Measurements from ENCODE around the gene SH2D3C. TPM values are rescaled to one million over a fixed set of nuclear protein-coding genes. Genes with fewer than 3 reads are reported as not detected.
A peak's percentile ranks its signal among the peaks of the same experiment; 100 is the strongest.

SH2D3C gene
- total RNA-seq, 2 donors from 2014 or later, result 27.6 to 46.8 TPM

DNA sequence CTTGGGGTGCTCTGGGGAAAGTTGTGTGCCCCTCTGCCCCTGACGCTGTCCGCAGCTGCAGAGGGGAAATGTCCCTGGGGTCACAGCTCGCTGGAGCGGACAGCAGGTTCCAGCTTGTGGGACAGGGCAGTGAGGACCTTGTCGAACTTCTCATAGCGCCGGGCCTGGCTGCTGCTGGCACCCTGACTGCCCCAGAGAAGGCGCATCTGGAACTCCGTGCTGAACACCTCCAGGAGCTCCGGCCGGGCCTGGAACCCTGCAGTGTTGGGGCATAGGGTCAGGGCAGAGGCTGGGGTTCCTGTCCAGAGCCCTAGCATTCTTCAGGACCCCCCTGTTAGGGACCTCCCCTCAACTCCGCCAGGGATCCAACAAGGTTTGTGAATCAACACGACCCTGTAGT lies 39.8 kb downstream of the SH2D3C start:
- no peak overlapping the region for H3K4me3 Mint-ChIP-seq
- no peak for ATAC-seq (replicated peaks)
- no peaks in the 10 kb centered on the region for H3K27me3 Mint-ChIP-seq
- no peak overlapping the region for H3K27ac Mint-ChIP-seq
- no peaks in the 10 kb centered on the region for H3K9me3 Mint-ChIP-seq
- peaks cover 4% of the 10 kb centered on the region for H3K4me1 Mint-ChIP-seq
- H3K36me3 Mint-ChIP-seq (ENCODE audit: low read depth), result peaks cover 48% of the 10 kb centered on the region

GRCh38 chr9:127735530-127736185 lies 42.8 kb downstream of the SH2D3C start:
- Mint-ChIP-seq H3K27me3 (no peaks in the 10 kb centered on the region), H3K9me3 (no peaks in the 10 kb centered on the region), H3K27ac (peak overlapping the region; percentile 92), H3K4me1 (peaks cover 5% of the 10 kb centered on the region), H3K4me3 (peak overlapping the region; percentile 80), H3K36me3 (ENCODE audit: low read depth) (peaks cover 18% of the 10 kb centered on the region)
- ATAC-seq (replicated peaks), result no peak

GRCh38 chr9:127734747-127735529 lies 43.5 kb downstream of the SH2D3C start, which contains the start of gene TOR2A:
Gene TOR2A, minus strand, starts transcription at chr9:127735294. Its CDS starts 24 bp downstream, at chr9:127735270.
- peaks cover 18% of the 10 kb centered on the region for H3K36me3 Mint-ChIP-seq (ENCODE audit: low read depth)
- peak within 1 kb of the TSS; percentile 92 for H3K27ac Mint-ChIP-seq
- peaks cover 5% of the 10 kb centered on the region for H3K4me1 Mint-ChIP-seq
- H3K4me3 Mint-ChIP-seq, result peak within 1 kb of the TSS; percentile 80
- H3K9me3 Mint-ChIP-seq, result no peaks in the 10 kb centered on the region
- no peaks in the 10 kb centered on the region for H3K27me3 Mint-ChIP-seq
- peak; percentile 96 for ATAC-seq (replicated peaks)

- no peak for ATAC-seq (replicated peaks)
- Mint-ChIP-seq H3K4me3 (peak overlapping the region; percentile 80), H3K27me3 (no peaks in the 10 kb centered on the region), H3K36me3 (ENCODE audit: low read depth) (peaks cover 15% of the 10 kb centered on the region), H3K9me3 (no peaks in the 10 kb centered on the region), H3K27ac (peak overlapping the region; percentile 92), H3K4me1 (peaks cover 5% of the 10 kb centered on the region)
Measured at GRCh38 chr9:127734247-127734746, 44.2 kb downstream of the SH2D3C start.

GRCh38 chr9:127733614-127734013 lies 44.9 kb downstream of the SH2D3C start:
- peak overlapping the region; percentile 80 for H3K4me3 Mint-ChIP-seq
- ATAC-seq (replicated peaks), result no peak
- H3K36me3 Mint-ChIP-seq (ENCODE audit: low read depth), result peaks cover 8% of the 10 kb centered on the region
- H3K9me3 Mint-ChIP-seq, result no peaks in the 10 kb centered on the region
- peak overlapping the region; percentile 92 for H3K27ac Mint-ChIP-seq
- peaks cover 5% of the 10 kb centered on the region for H3K4me1 Mint-ChIP-seq
- H3K27me3 Mint-ChIP-seq, result no peaks in the 10 kb centered on the region

DNA sequence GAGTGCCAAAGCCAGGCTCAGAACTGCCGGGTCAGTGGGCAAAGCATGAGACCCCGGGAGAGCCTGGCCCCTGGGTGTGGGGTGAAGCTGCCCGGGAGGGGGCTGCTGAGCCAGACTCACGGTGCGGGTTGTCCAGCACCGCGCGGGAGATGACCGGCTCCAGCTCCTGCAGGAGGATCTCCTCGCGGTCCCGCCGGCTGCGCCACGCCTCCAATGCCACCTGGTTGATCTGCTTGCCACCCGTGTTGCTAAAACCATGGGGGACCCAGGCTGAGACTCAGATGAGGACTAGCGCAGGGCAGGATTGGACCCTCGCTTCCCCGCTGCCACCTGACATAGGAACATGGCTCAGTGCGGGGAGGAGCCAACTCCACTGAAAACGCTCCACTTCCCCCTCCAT lies 46.0 kb downstream of the SH2D3C start:
- peaks cover 5% of the 10 kb centered on the region for H3K4me1 Mint-ChIP-seq
- H3K4me3 Mint-ChIP-seq, result no peak overlapping the region
- no peaks in the 10 kb centered on the region for H3K36me3 Mint-ChIP-seq (ENCODE audit: low read depth)
- ATAC-seq (replicated peaks), result no peak
- H3K27ac Mint-ChIP-seq, result no peak overlapping the region
- no peaks in the 10 kb centered on the region for H3K27me3 Mint-ChIP-seq
- no peaks in the 10 kb centered on the region for H3K9me3 Mint-ChIP-seq

- Mint-ChIP-seq H3K9me3 (no peaks in the 10 kb centered on the region), H3K4me3 (no peak overlapping the region), H3K27me3 (no peaks in the 10 kb centered on the region), H3K4me1 (peaks cover 5% of the 10 kb centered on the region), H3K36me3 (ENCODE audit: low read depth) (no peaks in the 10 kb centered on the region), H3K27ac (no peak overlapping the region)
- no peak for ATAC-seq (replicated peaks)
Measured at GRCh38 chr9:127731938-127732337, 46.5 kb downstream of the SH2D3C start.

DNA sequence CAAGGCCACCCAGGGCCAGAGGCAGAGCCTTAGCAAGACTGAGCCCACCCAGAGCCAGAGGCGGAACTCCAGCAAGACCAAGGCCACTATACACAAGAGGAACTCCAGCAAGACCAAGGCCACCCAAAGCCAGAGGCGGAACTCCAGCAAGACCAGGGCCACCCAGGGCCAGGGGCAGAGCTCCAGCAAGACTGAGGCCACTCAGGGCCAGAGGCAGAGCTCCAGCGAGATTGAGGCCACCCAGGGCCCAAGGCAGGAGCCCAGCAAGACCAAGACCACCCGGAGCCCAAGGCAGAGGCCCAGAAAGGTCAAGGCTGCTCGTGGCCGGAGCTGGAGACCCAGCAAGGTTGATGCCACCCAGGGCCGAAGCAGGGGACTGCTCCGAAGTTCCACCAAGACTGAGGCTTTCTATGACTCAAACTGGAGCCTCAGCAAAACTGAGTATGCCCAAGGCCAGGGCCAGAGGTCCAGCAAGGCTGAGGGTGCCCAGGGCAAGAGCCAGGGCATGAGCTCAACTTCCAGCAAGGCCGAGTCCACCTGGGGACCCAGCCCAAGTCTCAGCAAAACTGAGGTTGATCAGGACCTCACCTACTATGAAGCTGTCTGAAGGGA lies 47.6 kb downstream of the SH2D3C start:
- Mint-ChIP-seq H3K27ac (no peak overlapping the region), H3K36me3 (ENCODE audit: low read depth) (no peaks in the 10 kb centered on the region), H3K27me3 (no peaks in the 10 kb centered on the region), H3K4me3 (no peak overlapping the region), H3K9me3 (no peaks in the 10 kb centered on the region), H3K4me1 (peaks cover 5% of the 10 kb centered on the region)
- ATAC-seq (replicated peaks), result no peak

DNA sequence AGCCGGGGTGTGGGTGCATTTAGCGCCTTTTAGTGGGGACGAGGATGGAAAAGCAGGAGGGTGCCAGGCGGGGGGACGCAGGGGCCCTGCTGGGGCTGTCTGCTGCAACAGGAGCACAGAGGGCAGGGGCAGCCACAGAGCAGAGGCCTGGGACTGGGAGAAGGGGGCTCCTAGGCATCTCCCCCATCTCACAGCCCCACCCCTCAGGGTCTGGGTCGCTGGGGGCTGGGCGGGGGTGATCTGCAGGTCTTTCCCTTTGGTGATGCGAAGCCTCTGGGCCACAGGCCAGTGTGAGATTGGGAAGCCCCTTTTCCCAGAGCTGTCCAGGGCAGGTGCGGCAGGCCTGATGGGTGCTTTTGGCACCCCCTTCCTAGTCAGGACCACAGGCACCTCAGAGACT lies 48.2 kb downstream of the SH2D3C start:
- Mint-ChIP-seq H3K9me3 (no peaks in the 10 kb centered on the region), H3K4me1 (peaks cover 5% of the 10 kb centered on the region), H3K27me3 (no peaks in the 10 kb centered on the region), H3K36me3 (ENCODE audit: low read depth) (no peaks in the 10 kb centered on the region), H3K27ac (no peak overlapping the region), H3K4me3 (no peak overlapping the region)
- ATAC-seq (replicated peaks), result no peak

DNA sequence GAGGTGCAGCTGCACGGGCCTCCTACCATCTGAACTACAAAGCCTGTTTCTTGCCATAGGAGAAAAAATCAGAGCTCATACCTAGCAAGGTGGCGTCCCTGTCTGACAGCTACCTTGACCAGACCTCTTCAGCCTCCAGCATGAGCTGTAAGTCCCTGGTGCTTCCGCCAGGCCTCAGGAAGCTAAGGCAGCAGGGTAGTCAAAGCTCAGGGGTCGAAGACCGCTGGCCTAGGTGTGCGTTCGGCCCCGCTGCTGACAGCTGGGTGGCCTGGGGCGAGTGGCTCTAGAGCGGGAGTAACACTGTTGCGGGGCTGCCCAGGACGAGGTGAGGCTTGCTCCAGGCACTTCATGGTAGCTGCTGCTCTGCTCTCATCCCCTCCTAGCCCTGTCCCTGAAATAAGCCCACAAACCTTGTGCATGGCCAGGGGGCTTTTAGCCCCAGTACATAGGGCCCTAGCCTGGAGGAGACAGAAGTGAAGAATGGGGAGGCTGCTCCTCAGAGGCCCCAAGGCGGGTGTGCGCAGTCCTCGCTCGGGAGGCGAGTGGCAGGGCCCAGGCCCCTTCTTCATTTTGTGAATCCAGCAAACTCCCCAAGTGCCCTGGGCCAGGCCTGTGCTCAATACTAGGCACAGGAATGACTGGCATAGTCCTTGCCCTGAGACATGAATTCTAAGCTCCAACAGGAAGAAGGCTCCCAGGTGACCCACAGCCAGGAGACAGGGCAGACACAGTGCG lies 48.8 kb downstream of the SH2D3C start:
- Mint-ChIP-seq H3K9me3 (no peaks in the 10 kb centered on the region), H3K4me1 (peaks cover 5% of the 10 kb centered on the region), H3K4me3 (no peak overlapping the region), H3K27me3 (no peaks in the 10 kb centered on the region), H3K36me3 (ENCODE audit: low read depth) (no peaks in the 10 kb centered on the region), H3K27ac (no peak overlapping the region)
- no peak for ATAC-seq (replicated peaks)

DNA sequence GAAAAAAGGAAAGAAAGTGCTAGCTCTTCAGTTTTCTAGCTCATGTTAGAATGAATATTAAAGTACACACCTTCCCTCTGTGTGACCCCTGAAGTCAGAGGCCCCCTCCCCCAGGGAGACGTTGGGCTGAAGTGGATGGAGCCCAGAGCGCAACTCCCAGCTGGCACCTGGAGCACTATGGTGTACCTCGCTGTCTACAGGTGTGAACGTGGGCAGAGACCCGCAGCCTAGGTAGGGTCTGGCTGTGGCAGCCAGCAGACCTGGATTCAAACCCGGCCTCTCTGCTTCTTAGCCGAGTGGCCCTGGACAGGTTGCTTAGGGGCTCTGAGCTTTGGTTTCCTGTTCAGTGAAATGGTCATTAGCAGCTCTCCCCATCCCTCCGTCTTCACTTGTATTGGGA lies 49.7 kb downstream of the SH2D3C start:
- ATAC-seq (replicated peaks), result no peak
- Mint-ChIP-seq H3K36me3 (ENCODE audit: low read depth) (no peaks in the 10 kb centered on the region), H3K4me1 (peaks cover 2% of the 10 kb centered on the region), H3K9me3 (no peaks in the 10 kb centered on the region), H3K4me3 (no peak overlapping the region), H3K27me3 (no peaks in the 10 kb centered on the region), H3K27ac (no peak overlapping the region)

- no peak for ATAC-seq (replicated peaks)
- Mint-ChIP-seq H3K27me3 (no peaks in the 10 kb centered on the region), H3K4me1 (no peaks in the 10 kb centered on the region)
Measured at GRCh38 chr9:127726871-127727270, 51.6 kb downstream of the SH2D3C start.

GRCh38 chr9:127724012-127724411 lies 54.5 kb downstream of the SH2D3C start:
- no peak overlapping the region for H3K4me3 Mint-ChIP-seq
- no peak for ATAC-seq (replicated peaks)
- no peaks in the 10 kb centered on the region for H3K27me3 Mint-ChIP-seq
- no peaks in the 10 kb centered on the region for H3K36me3 Mint-ChIP-seq (ENCODE audit: low read depth)
- no peaks in the 10 kb centered on the region for H3K9me3 Mint-ChIP-seq
- peaks cover 7% of the 10 kb centered on the region for H3K4me1 Mint-ChIP-seq
- H3K27ac Mint-ChIP-seq, result no peak overlapping the region

More at GRCh38 chr9:127726871-127727270, 51.6 kb downstream of the SH2D3C start:
- H3K9me3 Mint-ChIP-seq, result no peaks in the 10 kb centered on the region
- H3K36me3 Mint-ChIP-seq (ENCODE audit: low read depth), result no peaks in the 10 kb centered on the region
- no peak overlapping the region for H3K27ac Mint-ChIP-seq
- H3K4me3 Mint-ChIP-seq, result no peak overlapping the region

DNA sequence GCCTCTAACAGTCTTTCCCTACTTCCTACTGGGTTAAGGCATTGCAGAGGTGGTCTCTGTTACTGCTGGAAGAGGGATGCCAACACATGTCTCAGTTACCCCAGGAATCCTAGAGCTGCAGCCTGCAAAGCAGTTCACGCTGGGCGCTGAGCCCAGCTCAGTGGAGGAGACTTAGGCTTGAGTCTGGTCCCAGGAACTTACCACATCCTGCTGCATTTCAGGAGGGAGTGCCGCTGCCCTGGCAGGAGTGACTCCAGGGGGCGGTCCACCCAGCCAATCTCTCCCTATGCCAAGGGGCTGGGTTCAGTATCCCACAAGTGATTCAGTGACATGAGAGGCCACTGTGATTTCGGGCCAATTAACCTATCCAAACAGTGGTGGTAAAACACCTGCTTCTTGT lies 55.0 kb downstream of the SH2D3C start:
- Mint-ChIP-seq H3K27ac (no peak overlapping the region), H3K9me3 (no peaks in the 10 kb centered on the region), H3K27me3 (no peaks in the 10 kb centered on the region), H3K4me1 (peaks cover 7% of the 10 kb centered on the region), H3K4me3 (no peak overlapping the region), H3K36me3 (ENCODE audit: low read depth) (no peaks in the 10 kb centered on the region)
- ATAC-seq (replicated peaks), result no peak
